Purkinje cell (primary cell): Measurements from ENCODE around the gene WASF1. TPM values are rescaled to one million over a fixed set of nuclear protein-coding genes. Genes with fewer than 3 reads are reported as not detected.

Source experiments
- polyA plus RNA-seq: library from polyadenylated mRNA; unstranded; fragments of >200 nt; fragmentation: Nextera tagmentation; gene quantifications from 2 replicates; pipeline ENCODE4 v1.2.1, GENCODE V29; 2014

WASF1 gene
- polyA plus RNA-seq = 45.5 and 77.6 TPM in 2 replicates

DNA sequence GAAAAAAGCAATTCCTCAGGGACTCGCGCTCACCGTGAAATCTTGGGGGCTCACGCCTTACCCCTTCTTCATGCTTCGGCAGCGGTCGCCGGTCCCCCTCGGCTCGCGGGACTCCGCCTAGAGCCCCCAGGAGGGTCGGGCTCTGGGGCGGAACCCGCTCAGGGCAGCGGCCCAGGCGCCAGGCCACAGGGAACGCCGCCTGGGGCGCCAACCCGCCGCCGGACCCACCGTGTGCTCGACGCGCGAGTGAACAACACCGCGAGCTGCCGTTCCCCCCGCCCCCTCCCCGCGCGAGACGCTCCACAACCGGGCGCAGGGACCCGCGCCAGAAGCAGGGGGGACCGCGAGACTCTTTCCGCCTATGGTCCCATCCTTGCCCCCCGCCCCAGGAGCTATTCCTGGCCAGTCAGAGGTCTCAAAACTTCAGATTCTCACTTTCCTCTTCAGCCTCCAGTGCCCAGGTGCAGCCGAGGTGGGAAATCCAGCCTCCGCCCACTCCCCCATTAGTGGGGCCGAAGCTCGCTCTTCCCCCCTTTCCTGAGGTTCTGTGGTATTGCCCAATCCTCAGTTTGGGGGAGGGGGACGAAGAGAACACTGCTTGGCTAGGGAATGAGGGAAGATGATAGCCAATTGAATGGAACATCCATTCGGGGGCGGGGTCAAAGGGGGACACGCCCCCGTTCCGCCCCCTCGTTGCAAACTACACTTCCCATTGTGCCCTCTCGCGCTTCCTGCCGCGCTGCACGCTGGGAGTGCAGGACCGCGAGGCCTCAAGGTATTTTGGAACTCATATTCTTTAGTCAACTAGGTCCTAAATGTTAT lies at the start of gene WASF1:
Gene WASF1, minus strand, starts transcription at position 265 of the 822 bp plus-strand sequence. CDS start 52,069 bp downstream, outside the sequence.

DNA sequence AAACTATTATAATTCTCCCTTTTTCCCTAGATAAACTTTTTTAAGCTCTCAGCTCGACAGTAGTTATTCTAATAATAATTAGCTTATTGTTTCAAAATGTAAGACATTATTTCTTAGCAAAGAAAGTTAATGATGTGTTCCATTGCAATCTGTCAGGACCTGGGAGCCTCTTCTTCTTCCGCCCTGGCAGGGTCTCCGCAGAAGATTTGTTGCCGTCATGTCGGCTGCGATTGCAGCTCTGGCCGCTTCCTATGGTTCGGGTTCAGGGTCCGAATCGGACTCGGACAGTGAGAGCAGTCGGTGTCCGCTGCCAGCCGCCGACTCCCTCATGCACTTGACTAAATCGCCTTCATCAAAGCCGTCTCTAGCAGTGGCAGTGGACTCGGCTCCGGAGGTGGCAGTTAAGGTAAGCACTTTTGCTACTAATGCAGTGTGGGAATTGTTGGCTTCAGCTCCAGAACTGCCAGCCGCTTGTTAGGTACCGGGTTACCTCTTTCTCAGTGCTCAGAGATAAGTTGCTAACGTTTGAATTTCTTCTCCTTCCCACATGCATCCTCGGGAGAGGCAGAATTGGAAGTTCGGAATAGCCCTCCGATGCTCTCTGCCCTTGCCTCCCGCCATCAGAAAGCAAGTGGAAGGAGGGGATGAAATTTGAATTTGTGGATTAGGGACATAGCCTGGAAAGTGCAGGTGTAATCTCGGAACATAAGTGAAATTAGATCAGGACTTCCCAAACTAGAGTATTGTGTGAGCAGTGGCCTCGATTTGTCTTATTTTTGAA lies 948 bp upstream of the WASF1 start, which contains the start of gene CDC40:
Gene CDC40, plus strand, starts transcription at position 200 of the 781 bp plus-strand sequence. Its CDS starts 18 bp downstream, at position 218.

Other genes with a start within 250 kb of the WASF1 start
- gene GPR6, start 201.4 kb downstream of the WASF1 start, polyA plus RNA-seq = not detected in 2 replicates
- gene CDC40, start 757 bp upstream of the WASF1 start, polyA plus RNA-seq = 77.9 and 96.5 TPM in 2 replicates
- 1.1 TPM in 1 of 2 replicates, not detected in the other for gene METTL24, start 178.7 kb upstream of the WASF1 start, polyA plus RNA-seq
- 1.1 and 2.1 TPM in 2 replicates for gene DDO, start 235.9 kb upstream of the WASF1 start, polyA plus RNA-seq